GM18861 (cell line): ENCODE results near the gene PKN1.

Source experiments
- ATAC-seq: cut with Tn5 transposase; IDR thresholded peaks from one replicate; pipeline ENCODE4 v1.9.1; 2021; ENCODE audit not compliant: unreplicated experiment

PKN1 gene

GRCh38 chr19:14406645-14407401 lies 26.3 kb upstream of the PKN1 start:
- no peak for ATAC-seq

GRCh38 chr19:14407605-14408484 lies 25.3 kb upstream of the PKN1 start:
- no peak for ATAC-seq

- no peak for ATAC-seq
Measured at GRCh38 chr19:14408491-14409145, 24.5 kb upstream of the PKN1 start.

- ATAC-seq = no peak
Measured at GRCh38 chr19:14409146-14410023, 23.7 kb upstream of the PKN1 start.

GRCh38 chr19:14410091-14411051 lies 22.7 kb upstream of the PKN1 start:
- no peak for ATAC-seq

- no peak for ATAC-seq
Measured at GRCh38 chr19:14411161-14411937, 21.8 kb upstream of the PKN1 start.

- ATAC-seq = no peak
Measured at GRCh38 chr19:14411938-14412245, 21.2 kb upstream of the PKN1 start.

- ATAC-seq = no peak
Measured at GRCh38 chr19:14412324-14412995, 20.6 kb upstream of the PKN1 start.

- no peak for ATAC-seq
Measured at GRCh38 chr19:14412996-14413692, 20.0 kb upstream of the PKN1 start.

GRCh38 chr19:14413693-14414181 lies 19.4 kb upstream of the PKN1 start:
- ATAC-seq = no peak

GRCh38 chr19:14414926-14415690 lies 18.0 kb upstream of the PKN1 start:
- no peak for ATAC-seq

- no peak for ATAC-seq
Measured at GRCh38 chr19:14416817-14417231, 16.3 kb upstream of the PKN1 start.

- ATAC-seq = peak; percentile 24
Measured at GRCh38 chr19:14418856-14419105, 14.3 kb upstream of the PKN1 start.

GRCh38 chr19:14419106-14419813 lies 13.8 kb upstream of the PKN1 start, which contains the start of gene DDX39A:
Gene DDX39A (minus strand): TSS chr19:14419341. CDS start chr19:14413220, 6,121 bp downstream.
- peak; percentile 91 for ATAC-seq

- no peak for ATAC-seq
Measured at GRCh38 chr19:14425696-14426138, 7.4 kb upstream of the PKN1 start.

- ATAC-seq = no peak
Measured at GRCh38 chr19:14427461-14427860, 5.6 kb upstream of the PKN1 start.
